Uterus (tissue), 2 donors: ENCODE results near the gene C19orf38.

Source experiments
- CTCF ChIP-seq, 4 experiments: fragments of 200-600 bp in 2 of 4; fragments of 450-650 bp in 2 of 4; sonication (generic) in 2 of 4; IDR thresholded peaks; one replicate each; pipeline ENCODE4 v1.5.1; 2016 to 2019; ENCODE audit warnings: antibody characterized with exemption in 4 of 4, mild to moderate bottlenecking in 2 of 4, moderate library complexity in 1 of 4
- POLR2A ChIP-seq, 2 donors: fragments of 450-650 bp; IDR thresholded peaks; one replicate each; pipeline ENCODE4 v1.6.1; 2016; ENCODE audit warnings: antibody characterized with exemption in 2 of 2, mild to moderate bottlenecking in 1 of 2, moderate library complexity in 1 of 2

DNA sequence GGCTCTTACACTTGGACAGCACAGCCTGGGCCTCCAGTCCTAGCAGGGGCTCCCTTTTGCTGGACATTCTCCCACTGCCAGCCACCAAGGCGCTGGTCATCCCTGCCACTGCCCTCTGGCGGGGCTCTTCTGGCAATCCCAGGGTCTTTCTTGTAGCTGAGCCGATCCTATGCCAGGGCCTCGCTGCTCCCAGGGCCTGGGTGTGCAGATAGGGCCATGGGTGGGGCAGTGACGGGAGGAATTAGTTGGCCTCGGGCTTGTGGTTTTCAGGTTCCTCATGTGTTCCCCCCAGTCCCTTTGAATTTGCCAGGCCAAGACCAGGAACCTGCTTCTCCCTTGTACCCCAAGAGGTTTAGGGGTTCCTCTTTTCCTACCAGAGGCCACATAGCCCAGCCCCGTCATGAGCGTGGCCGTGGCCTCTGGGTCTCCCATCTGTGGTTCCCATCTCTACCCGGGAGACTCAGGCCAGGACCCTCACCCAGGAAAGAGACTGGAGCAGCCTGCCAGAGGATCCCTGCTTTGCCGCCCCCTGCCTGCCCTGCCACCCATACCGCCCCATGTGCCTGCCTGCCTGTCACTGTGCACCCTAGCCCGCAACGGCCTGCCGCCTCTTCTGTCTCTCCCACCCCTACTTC, 38.4 kb upstream of the C19orf38 start:
- TF ChIP-seq CTCF (IDR thresholded peaks at IDR 0.05): no peak
- TF ChIP-seq POLR2A (IDR thresholded peaks at IDR 0.05): no peak
